RWPE1 (cell line): Measurements from ENCODE around the gene OGG1.
A peak's percentile ranks its signal among the peaks of the same experiment; 100 is the strongest.
"Not testable (repeated sequence)": the region's sequence is repeated elsewhere in the genome, so short reads cannot be mapped to it uniquely, and the experiment has no call there.

ENCODE experiments used
- CTCF ChIA-PET: fragments of 350-600 bp; sonication (Branson Sonifier 250); formaldehyde crosslinking; extraction: SDS; loops from one replicate; lab custom pipeline; 2021; lab: Yijun Ruan, JAX
- POLR2A ChIA-PET: fragments of 400-600 bp; formaldehyde crosslinking; extraction: SDS; loops from one replicate; lab custom pipeline; 2020; ENCODE audit warnings: antibody characterized with exemption; ENCODE audit not compliant: low non-redundant PET; lab: Yijun Ruan, JAX
- DNase-seq: peaks from one replicate; pipeline ENCODE4 v3.0.0; 2012; ENCODE audit warnings: low spot score
- H3K27ac ChIP-seq: fragments of 450-650 bp; 2 replicates; pipeline ENCODE4 v1.5.1; 2017
- CTCF ChIP-seq: fragments of 450-650 bp; conservative IDR thresholded peaks from 2 replicates; pipeline ENCODE4 v1.5.1; 2017; ENCODE audit warnings: low read depth, mild to moderate bottlenecking

Gene OGG1

GRCh38 chr3:9767418-9767817 is 17.7 kb downstream of the OGG1 start:
- CTCF ChIA-PET, result no interaction called here
- DNase-seq, result no peak
- TF ChIP-seq CTCF, result no peak
- POLR2A ChIA-PET, result no interaction called here
- peak overlapping the region; percentile 82 for H3K27ac ChIP-seq

- no peak for DNase-seq
- no peak for TF ChIP-seq CTCF
- H3K27ac ChIP-seq, result peak overlapping the region; percentile 82
- POLR2A ChIA-PET, result no interaction called here
- CTCF ChIA-PET, result no interaction called here
Observed at GRCh38 chr3:9768141-9768775, 18.5 kb downstream of the OGG1 start.

- ChIA-PET CTCF (interaction anchor here (1.3 kb wide), 1 partner anchor 54 kb away, joined by 3 read pairs; no protein-coding TSS in a partner anchor), POLR2A (no interaction called here)
- TF ChIP-seq CTCF, result no peak
- H3K27ac ChIP-seq, result peak overlapping the region; percentile 82
- no peak for DNase-seq
Observed at GRCh38 chr3:9769012-9769411, 19.3 kb downstream of the OGG1 start.

DNA sequence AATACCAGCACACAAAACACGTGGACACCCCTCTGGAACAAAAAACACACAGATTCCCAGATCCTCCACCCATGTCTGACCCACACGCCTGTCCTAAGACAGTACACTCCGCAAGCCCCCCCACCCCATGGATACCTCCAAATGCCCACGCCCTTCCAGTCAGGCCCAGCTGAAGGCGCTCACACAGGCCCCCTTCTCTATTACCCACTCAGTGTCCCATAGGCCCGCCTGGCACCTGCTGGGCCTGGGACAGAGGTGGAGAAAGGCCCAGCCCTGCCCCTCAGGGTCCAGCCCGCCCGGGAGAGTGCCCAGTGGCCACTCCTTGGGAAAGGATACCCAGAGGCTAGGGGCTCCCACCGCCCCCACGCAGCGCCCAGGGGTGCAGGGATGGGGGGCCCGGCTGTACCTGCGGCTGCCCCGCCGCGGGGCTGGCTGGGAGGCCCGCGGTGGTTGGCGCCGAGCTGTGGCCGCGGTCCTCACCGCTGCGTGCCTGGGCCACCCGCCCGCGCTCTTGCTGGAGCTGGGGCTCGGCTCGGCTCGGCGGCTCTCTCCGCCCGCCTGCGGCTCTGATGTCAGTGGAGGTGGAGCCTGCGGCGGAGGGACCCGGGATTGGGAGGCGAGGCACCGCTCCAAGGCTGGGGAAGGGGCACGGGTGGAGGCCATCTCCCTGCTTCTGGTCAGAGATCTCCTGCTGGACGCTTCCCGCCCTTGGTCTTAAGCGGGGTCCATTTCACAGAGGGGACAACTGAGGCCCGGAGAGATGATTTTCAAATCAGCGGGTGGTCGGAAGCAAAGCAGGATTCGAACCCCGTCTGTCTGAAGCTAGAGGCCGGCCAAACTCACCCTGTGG is 19.9 kb downstream of the OGG1 start, which contains the start of gene CAMK1:
CAMK1 (minus strand) TSS at position 522 of the 850 bp plus-strand sequence. CDS start 2,198 bp downstream, outside the sequence.
- ChIA-PET POLR2A (interaction anchor here (0.9 kb wide), 1 partner anchor 8 kb away, joined by 3 read pairs; no protein-coding TSS in a partner anchor), CTCF (interaction anchor here (0.6 to 1.3 kb wide), 2 partner anchors 54 to 561 kb away, joined by 3 to 4 read pairs; no protein-coding TSS in a partner anchor)
- H3K27ac ChIP-seq, result peak within 1 kb of the TSS; percentile 82
- no peak for TF ChIP-seq CTCF
- DNase-seq, result peak; percentile 61

GRCh38 chr3:9770276-9770812 is 20.6 kb downstream of the OGG1 start:
- no peak for TF ChIP-seq CTCF
- peak overlapping the region; percentile 82 for H3K27ac ChIP-seq
- ChIA-PET CTCF (no interaction called here), POLR2A (interaction anchor here (0.9 kb wide), 1 partner anchor 8 kb away, joined by 3 read pairs; no protein-coding TSS in a partner anchor)
- DNase-seq, result no peak

DNA sequence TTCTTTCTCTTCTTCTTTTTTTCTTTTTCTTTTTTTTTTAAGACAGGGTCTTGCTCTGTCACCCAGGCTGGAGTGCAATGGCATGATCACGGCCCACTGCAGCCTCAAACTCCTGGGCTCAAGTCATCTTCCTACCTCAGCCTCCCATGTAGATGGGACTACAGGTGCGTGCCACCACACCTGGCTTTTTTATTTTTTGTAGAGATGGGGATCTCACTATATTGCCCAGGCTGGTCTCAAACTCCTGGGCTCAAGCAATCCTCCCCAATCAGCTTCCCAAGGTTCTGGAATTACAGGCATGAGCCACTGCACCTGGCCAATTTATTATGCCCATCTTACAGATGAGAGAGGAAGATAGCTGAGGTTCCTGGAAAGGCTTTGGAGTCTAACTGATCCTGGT is 21.3 kb downstream of the OGG1 start:
- CTCF ChIA-PET, DNase-seq, POLR2A ChIA-PET: not testable (repeated sequence)
- peak overlapping the region; percentile 82 for H3K27ac ChIP-seq
